Large intestine (tissue), 3 donors: ENCODE measurements around the gene TC2N. TPM values are rescaled to one million over a fixed set of nuclear protein-coding genes. Genes with fewer than 3 reads are reported as not detected.
"Not testable (repeated sequence)": the region's sequence is repeated elsewhere in the genome, so short reads cannot be mapped to it uniquely, and the experiment has no call there.

Source experiments
- DNase-seq, 2 donors: peaks; one replicate each; pipeline versions ENCODE4 v3.0.0 to v3.0.0-alpha.2; 2013
- H3K27ac ChIP-seq: one replicate; pipeline ENCODE4 v1.5.1; 2013; ENCODE audit warnings: low read length
- H3K27me3 ChIP-seq: 2 replicates; pipeline ENCODE4 v1.6.1; 2013; ENCODE audit warnings: low read length; ENCODE audit not compliant: control insufficient read depth, insufficient read depth
- H3K36me3 ChIP-seq: 2 replicates; pipeline ENCODE4 v1.6.1; 2013; ENCODE audit warnings: low read length; ENCODE audit not compliant: control insufficient read depth, insufficient read depth
- H3K4me1 ChIP-seq: one replicate; pipeline ENCODE4 v1.6.1; 2013; ENCODE audit warnings: low read length; ENCODE audit not compliant: control insufficient read depth, insufficient read depth
- H3K4me3 ChIP-seq: one replicate; pipeline ENCODE4 v1.5.1; 2013; ENCODE audit warnings: low read length
- H3K9me3 ChIP-seq: one replicate; pipeline ENCODE4 v1.6.1; 2013; ENCODE audit warnings: mild to moderate bottlenecking, low read depth, low read length, moderate library complexity; ENCODE audit not compliant: control insufficient read depth
- WGBS: methylation state at CpG from one replicate; pipeline ENCODE4 v1.1.5; 2013; ENCODE audit warnings: low lambda C conversion rate; ENCODE audit not compliant: insufficient coverage; 5-methylcytosine and 5-hydroxymethylcytosine counted together
- polyA plus RNA-seq: library from polyadenylated mRNA; unstranded; fragments of 120-200 nt; gene quantifications from one replicate; pipeline ENCODE4 v1.2.1, GENCODE V29; 2013

Gene TC2N
- polyA plus RNA-seq, 1 donor = 24.6 TPM

DNA sequence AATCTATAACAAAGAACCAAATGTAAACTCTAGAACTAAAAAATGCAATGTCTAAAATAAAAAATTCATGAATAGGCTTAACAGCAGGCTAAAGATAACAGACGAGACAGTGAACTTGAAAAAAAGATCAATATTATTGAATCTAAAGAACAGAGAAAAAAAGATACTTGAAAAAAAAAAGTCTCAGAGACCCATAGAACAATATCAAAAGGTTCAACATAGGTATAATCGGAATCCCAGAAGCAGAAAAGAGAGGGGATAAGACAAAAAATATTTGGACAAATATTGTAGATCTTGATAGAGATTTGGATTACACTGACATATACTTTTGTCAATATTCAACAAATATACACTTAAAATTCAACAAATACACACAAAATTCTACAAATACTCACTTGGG, 56.6 kb downstream of the TC2N start:
- Histone ChIP-seq H3K36me3 (peaks cover 37% of the 10 kb centered on the region), H3K9me3 (peaks cover 12% of the 10 kb centered on the region), H3K4me1 (no peaks in the 10 kb centered on the region), H3K4me3 (no peak overlapping the region), H3K27ac (no peak overlapping the region), H3K27me3 (no peaks in the 10 kb centered on the region)
- WGBS = 100% methylated on average over 2 of the region's 2 CpGs
- no peak for DNase-seq

DNA sequence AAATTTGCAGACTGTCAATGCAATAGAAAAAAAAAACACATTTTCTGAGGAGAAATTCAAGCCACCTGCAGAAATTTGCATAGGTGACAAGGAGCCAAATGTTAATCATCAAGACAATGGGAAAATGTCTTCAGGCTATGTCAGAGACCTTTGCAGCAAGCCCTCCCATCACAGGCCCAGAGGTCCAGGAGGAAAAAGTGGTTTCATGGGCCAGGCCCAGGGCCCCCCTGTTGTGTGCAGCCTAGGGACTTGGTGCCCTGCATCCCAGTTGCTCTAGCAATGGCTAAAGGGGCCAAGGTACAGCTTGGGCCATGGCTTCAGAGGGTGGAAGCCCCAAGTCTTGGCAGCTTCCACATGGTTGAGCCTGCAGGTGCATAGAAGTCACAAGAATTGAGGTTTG, 60.6 kb downstream of the TC2N start:
- Histone ChIP-seq H3K36me3 (peaks cover 35% of the 10 kb centered on the region), H3K4me1 (no peaks in the 10 kb centered on the region), H3K9me3 (peaks cover 12% of the 10 kb centered on the region), H3K27ac (no peak overlapping the region), H3K4me3 (no peak overlapping the region), H3K27me3 (no peaks in the 10 kb centered on the region)
- no peak for DNase-seq

DNA sequence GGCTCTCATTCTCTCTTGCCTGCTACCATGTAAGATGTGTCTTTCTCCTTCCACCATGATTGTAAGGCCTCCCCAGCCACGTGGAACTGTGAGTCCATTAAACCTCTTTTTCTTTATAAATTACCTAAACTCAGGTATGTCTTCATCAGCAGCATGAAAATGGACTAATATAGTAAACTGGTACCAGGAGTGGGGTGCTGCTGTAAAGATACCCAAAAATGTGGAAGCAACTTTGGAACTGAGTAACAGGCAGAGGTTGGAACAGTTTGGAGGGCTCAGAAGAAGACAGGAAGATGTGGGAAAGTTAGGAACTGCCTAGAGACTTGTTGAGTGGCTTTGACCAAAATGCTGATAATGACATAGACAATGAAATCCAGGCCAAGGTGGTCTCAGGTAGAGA, 61.2 kb downstream of the TC2N start:
- no CpG with 5 or more reads among the region's 1 CpG for WGBS
- H3K27ac ChIP-seq, H3K4me3 ChIP-seq, DNase-seq, H3K4me1 ChIP-seq, H3K27me3 ChIP-seq: not testable (repeated sequence)
- H3K36me3 ChIP-seq = peaks cover 33% of the 10 kb centered on the region
- H3K9me3 ChIP-seq = peaks cover 12% of the 10 kb centered on the region

DNA sequence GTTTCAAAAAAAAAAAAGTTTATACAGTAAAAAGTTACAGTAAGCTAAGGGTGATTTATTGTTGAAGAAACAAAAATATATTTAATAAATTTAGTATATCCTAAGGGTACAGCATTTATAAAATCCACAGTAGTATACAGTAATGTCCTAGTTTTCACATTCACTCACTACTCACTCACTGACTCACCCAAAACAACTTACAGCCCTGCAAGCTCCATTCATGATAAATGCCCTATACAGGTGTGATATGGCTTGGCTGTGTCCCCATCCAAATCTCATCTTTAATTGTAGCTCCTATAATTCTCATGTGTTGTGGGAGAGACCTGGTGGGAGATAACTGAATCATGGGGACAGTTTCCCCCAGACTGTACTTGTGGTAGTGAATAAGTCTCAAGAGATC, 61.7 kb downstream of the TC2N start:
- peaks cover 32% of the 10 kb centered on the region for H3K36me3 ChIP-seq
- H3K9me3 ChIP-seq = peaks cover 12% of the 10 kb centered on the region
- no peak overlapping the region for H3K4me3 ChIP-seq
- H3K27ac ChIP-seq = no peak overlapping the region
- H3K27me3 ChIP-seq = no peaks in the 10 kb centered on the region
- no peak for DNase-seq
- no peaks in the 10 kb centered on the region for H3K4me1 ChIP-seq

DNA sequence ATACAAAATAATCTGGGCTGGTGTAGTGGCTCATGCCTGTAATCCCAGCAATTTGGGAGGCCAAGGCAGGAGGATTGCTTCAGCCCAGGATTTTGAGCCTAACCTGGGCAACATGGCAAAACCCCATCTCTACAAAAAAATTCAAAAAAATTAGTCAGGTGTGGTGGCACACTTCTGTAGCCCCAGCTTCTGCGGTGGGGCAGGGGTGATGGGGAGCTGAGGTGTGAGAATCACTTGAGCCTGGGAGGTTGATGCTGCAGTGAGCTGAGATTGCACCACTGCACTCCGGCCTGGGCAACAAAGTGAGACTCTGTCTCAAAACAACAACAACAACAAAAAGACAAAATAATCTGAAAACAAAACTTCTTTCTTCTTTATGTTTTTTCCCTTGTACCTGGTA, 66.0 kb downstream of the TC2N start:
- H3K36me3 ChIP-seq = peaks cover 8% of the 10 kb centered on the region
- DNase-seq = no peak
- no peaks in the 10 kb centered on the region for H3K9me3 ChIP-seq
- H3K27ac ChIP-seq = no peak overlapping the region
- WGBS = 80% methylated on average over 1 of the region's 2 CpGs
- no peaks in the 10 kb centered on the region for H3K4me1 ChIP-seq
- no peak overlapping the region for H3K4me3 ChIP-seq
- H3K27me3 ChIP-seq = no peaks in the 10 kb centered on the region

DNA sequence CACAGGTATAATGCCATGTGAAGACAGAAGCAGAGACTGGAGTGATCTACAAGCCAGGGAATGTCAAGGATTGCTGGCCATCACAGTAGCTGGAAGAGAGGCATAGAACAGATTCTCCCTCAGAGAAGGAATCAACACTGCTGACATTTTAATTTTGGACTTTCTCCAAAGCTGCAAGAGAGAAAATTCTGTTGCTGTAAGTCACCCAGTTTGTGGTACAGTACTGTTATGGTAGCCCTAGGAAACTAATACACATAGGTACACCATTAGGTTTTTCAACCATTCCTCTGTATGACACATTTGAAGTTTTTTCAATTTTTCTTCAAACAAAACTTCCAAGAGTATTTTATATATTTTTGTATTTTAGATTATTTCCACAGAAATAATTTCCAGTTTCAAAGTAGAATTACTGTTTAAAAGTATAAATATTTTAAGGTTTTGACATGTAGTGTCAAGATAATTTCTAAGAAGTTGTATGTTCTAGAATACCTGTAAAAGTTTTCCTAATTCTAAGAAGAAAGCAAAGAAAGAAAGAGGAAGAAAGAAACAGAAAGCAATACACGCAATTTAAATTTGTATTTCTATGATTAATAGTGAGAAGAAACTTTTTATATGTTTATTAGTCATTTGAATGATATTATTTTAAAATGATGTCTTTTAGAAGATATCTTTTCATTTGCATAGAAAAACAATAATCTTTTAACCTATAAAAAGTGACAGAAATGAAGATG, 70.6 kb downstream of the TC2N start:
- Histone ChIP-seq H3K27me3 (no peaks in the 10 kb centered on the region), H3K4me1 (no peaks in the 10 kb centered on the region), H3K36me3 (peaks cover 4% of the 10 kb centered on the region), H3K4me3 (no peak overlapping the region), H3K27ac (no peak overlapping the region), H3K9me3 (no peaks in the 10 kb centered on the region)
- 100% methylated on average over 1 of the region's 1 CpG for WGBS
- DNase-seq = no peak

DNA sequence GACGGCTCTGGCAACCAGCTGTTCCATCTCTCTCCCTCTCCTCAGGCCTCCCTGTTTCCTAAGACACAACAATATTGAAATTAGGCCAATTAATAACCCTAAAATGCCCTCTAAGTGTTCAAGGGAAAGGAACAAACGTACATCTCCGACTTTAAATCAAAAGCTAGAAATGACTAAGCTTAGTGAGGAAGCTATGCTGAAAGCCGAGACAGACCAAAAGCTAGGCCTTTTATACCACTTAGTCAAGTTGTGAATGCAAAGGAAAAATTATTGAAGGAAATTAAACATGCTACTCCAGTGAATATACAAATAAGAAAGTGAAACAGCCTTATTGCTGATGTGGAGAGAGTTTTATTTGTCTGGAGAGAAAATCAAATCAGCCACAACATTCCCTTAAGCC, 73.6 kb downstream of the TC2N start:
- DNase-seq = no peak
- Histone ChIP-seq H3K27ac (no peak overlapping the region), H3K4me1 (no peaks in the 10 kb centered on the region), H3K36me3 (peaks cover 4% of the 10 kb centered on the region), H3K9me3 (no peaks in the 10 kb centered on the region), H3K4me3 (no peak overlapping the region), H3K27me3 (no peaks in the 10 kb centered on the region)
- no CpG with 5 or more reads among the region's 4 CpGs for WGBS

DNA sequence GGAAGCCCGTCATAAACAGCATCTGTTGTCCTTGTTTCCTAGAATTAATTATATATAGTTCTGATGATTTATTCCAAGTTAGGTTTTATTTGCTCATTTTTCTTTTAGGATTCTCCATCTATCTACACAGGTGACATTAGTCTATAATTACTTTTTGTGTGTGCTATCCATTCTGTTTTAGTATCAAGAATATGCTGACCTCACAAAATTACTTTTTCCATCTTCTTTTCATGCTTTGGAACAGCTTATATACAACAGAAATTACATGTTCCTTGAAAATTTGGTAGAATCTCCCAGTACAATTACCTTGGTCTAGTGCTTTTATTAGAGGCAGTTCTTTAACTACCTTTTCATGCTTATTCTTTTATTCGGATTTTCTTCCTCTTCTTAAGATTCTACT, 81.1 kb downstream of the TC2N start:
- H3K4me3 ChIP-seq = no peak overlapping the region
- no peaks in the 10 kb centered on the region for H3K9me3 ChIP-seq
- DNase-seq = no peak
- no peaks in the 10 kb centered on the region for H3K27me3 ChIP-seq
- peaks cover 9% of the 10 kb centered on the region for H3K36me3 ChIP-seq
- H3K27ac ChIP-seq = no peak overlapping the region
- H3K4me1 ChIP-seq = peaks cover 5% of the 10 kb centered on the region
- 100% methylated on average over 2 of the region's 2 CpGs for WGBS

DNA sequence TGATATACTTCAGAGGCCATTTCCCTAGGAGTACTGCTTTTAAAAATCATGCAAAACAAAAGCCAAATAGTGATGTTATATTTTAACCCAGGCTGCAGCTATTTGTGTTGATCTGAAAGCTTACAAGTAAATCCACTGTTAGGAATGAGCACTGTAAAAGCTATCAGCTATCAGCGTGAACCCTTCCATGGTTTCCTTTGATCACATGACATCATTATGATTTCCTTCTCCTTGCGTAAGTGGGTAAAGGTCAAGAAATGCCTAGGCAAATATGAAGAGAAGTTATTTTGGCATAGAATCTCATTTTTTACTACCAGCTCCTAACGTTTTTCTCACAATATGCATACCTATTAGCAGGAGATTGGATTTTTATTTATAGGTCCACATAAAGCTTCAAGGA, 86.9 kb downstream of the TC2N start:
- Histone ChIP-seq H3K9me3 (no peaks in the 10 kb centered on the region), H3K27ac (peak overlapping the region; percentile 63), H3K4me1 (peaks cover 6% of the 10 kb centered on the region), H3K4me3 (no peak overlapping the region), H3K27me3 (no peaks in the 10 kb centered on the region), H3K36me3 (peaks cover 2% of the 10 kb centered on the region)
- WGBS = no CpG with 5 or more reads among the region's 3 CpGs
- peak; percentile 78 to 91 for DNase-seq

DNA sequence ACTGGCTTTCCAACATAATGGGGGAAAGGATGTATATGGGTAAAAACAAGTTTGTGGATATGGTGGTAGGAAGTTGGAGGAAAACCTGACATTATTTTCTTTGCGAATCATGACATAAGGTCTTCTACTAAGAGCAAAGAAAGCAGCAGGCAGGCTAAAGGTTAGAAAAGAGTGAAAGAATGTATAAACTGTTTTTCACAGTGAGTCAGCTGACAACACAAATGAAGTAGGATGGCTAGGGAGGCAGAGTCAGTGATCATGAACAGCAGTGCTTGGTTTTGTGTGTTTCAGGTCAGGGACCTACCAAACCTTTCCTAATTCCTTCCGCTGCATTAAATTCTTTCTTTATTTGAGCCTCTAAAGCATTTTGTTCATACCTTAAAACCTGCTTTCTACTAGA, 89.1 kb downstream of the TC2N start:
- DNase-seq = peak in 1 of 2 donors; percentile 18
- Histone ChIP-seq H3K27ac (no peak overlapping the region), H3K4me1 (peaks cover 6% of the 10 kb centered on the region), H3K36me3 (no peaks in the 10 kb centered on the region), H3K27me3 (no peaks in the 10 kb centered on the region), H3K4me3 (no peak overlapping the region), H3K9me3 (no peaks in the 10 kb centered on the region)
- WGBS = 94% methylated on average over 2 of the region's 2 CpGs
